WTC11 (cell line): ENCODE results near the gene FANCC. TPM values are rescaled to one million over a fixed set of nuclear protein-coding genes. Genes with fewer than 3 reads are reported as not detected.
A peak's percentile ranks its signal among the peaks of the same experiment; 100 is the strongest.

ENCODE experiments used
- ATAC-seq: fragments of 200-7000 bp; cut with Tn5 transposase; 2 replicates; pipeline ENCODE4 v1.10.0; 2021; ENCODE audit warnings: mild to moderate bottlenecking, moderate library complexity
- CTCF ChIA-PET: fragments of 300-600 bp; sonication (Branson Sonifier 250); formaldehyde crosslinking; loops from one replicate; lab custom pipeline; 2021; ENCODE audit warnings: antibody characterized with exemption; lab: Charles Lee
- POLR2A ChIA-PET: fragments of 350-600 bp; sonication (Branson Sonifier 250); formaldehyde crosslinking; loops from one replicate; lab custom pipeline; 2021; ENCODE audit warnings: antibody characterized with exemption; lab: Charles Lee
- DNase-seq: peaks from one replicate; pipeline ENCODE4 v3.0.0; 2021; ENCODE audit warnings: low spot score
- H3K27ac Mint-ChIP-seq: 2 replicates; pipeline ENCODE4 v1.8.0; 2021; ENCODE audit warnings: mixed read lengths
- H3K27me3 Mint-ChIP-seq: 2 replicates; pipeline ENCODE4 v1.8.0; 2021; ENCODE audit warnings: low read depth, mild to moderate bottlenecking, moderate library complexity, mixed read lengths
- H3K36me3 Mint-ChIP-seq: 2 replicates; pipeline ENCODE4 v1.8.0; 2021; ENCODE audit warnings: mixed read lengths
- H3K4me1 Mint-ChIP-seq: 2 replicates; pipeline ENCODE4 v1.8.0; 2022; ENCODE audit warnings: mixed read lengths
- H3K4me3 Mint-ChIP-seq: 2 replicates; pipeline ENCODE4 v1.8.0; 2021; ENCODE audit warnings: mild to moderate bottlenecking, moderate library complexity, mixed read lengths
- H3K9me3 Mint-ChIP-seq: 2 replicates; pipeline ENCODE4 v1.8.0; 2021; ENCODE audit warnings: mixed read lengths
- ATF2 ChIP-seq: sonication (generic); formaldehyde crosslinking; IDR thresholded peaks from 2 replicates; pipeline ENCODE4 v1.8.1; 2022; ENCODE audit warnings: low read depth, missing genetic modification reagents, borderline replicate concordance
- ATF3 ChIP-seq: sonication (generic); formaldehyde crosslinking; conservative IDR thresholded peaks from 2 replicates; pipeline ENCODE4 v1.8.1; 2022; ENCODE audit warnings: mild to moderate bottlenecking, missing genetic modification reagents
- CDX4 ChIP-seq: fragments of 250-450 bp; sonication (Bioruptor Pico); IDR thresholded peaks from 2 replicates; pipeline ENCODE4 v1.9.0; 2021; ENCODE audit warnings: moderate library complexity, mild to moderate bottlenecking, inconsistent platforms, borderline replicate concordance
- CREB1 ChIP-seq: sonication (generic); formaldehyde crosslinking; IDR thresholded peaks from 2 replicates; pipeline ENCODE4 v1.8.0; 2023; ENCODE audit warnings: mild to moderate bottlenecking, missing genetic modification reagents
- E2F1 ChIP-seq: sonication (generic); formaldehyde crosslinking; IDR thresholded peaks from 2 replicates; pipeline ENCODE4 v1.8.0; 2022; ENCODE audit warnings: mild to moderate bottlenecking, missing genetic modification reagents
- ERG ChIP-seq: fragments of 250-450 bp; sonication (Bioruptor Pico); IDR thresholded peaks from 2 replicates; pipeline ENCODE4 v1.8.0; 2021; ENCODE audit warnings: mild to moderate bottlenecking
- GTF2I ChIP-seq: fragments of 250-450 bp; sonication (Bioruptor Pico); conservative IDR thresholded peaks from 2 replicates; pipeline ENCODE4 v1.4.0; 2021; ENCODE audit warnings: mild to moderate bottlenecking
- HMGXB4 ChIP-seq: sonication (generic); formaldehyde crosslinking; IDR thresholded peaks from 2 replicates; pipeline ENCODE4 v1.8.1; 2023; ENCODE audit warnings: mild to moderate bottlenecking, moderate library complexity, missing genetic modification reagents
- NR3C1 ChIP-seq: sonication (generic); formaldehyde crosslinking; conservative IDR thresholded peaks from 2 replicates; pipeline ENCODE4 v1.8.1; 2023; ENCODE audit warnings: low read depth, mild to moderate bottlenecking, missing genetic modification reagents
- PRRX2 ChIP-seq: fragments of 250-450 bp; sonication (Bioruptor Pico); IDR thresholded peaks from 2 replicates; pipeline ENCODE4 v1.8.0; 2021; ENCODE audit warnings: mild to moderate bottlenecking
- RELA ChIP-seq: sonication (generic); formaldehyde crosslinking; IDR thresholded peaks from 2 replicates; pipeline ENCODE4 v1.8.1; 2022; ENCODE audit warnings: missing genetic modification reagents, mild to moderate bottlenecking, borderline replicate concordance
- TEAD4 ChIP-seq: sonication (generic); formaldehyde crosslinking; IDR thresholded peaks from 2 replicates; pipeline ENCODE4 v1.8.0; 2022; ENCODE audit warnings: mild to moderate bottlenecking, missing genetic modification reagents
- USF2 ChIP-seq: sonication (generic); formaldehyde crosslinking; IDR thresholded peaks from 2 replicates; pipeline ENCODE4 v1.8.1; 2023; ENCODE audit warnings: mild to moderate bottlenecking, missing genetic modification reagents, moderate library complexity
- ZBTB21 ChIP-seq: sonication (generic); formaldehyde crosslinking; IDR thresholded peaks from 2 replicates; pipeline ENCODE4 v1.8.1; 2023; ENCODE audit warnings: mild to moderate bottlenecking, missing genetic modification reagents, borderline replicate concordance
- ZMAT4 ChIP-seq: fragments of 250-450 bp; sonication (Bioruptor Pico); IDR thresholded peaks from 2 replicates; pipeline ENCODE4 v1.9.0; 2021; ENCODE audit warnings: mild to moderate bottlenecking
- ZNF219 ChIP-seq: sonication (generic); formaldehyde crosslinking; IDR thresholded peaks from 2 replicates; pipeline ENCODE4 v1.8.0; 2023; ENCODE audit warnings: missing genetic modification reagents, mild to moderate bottlenecking, borderline replicate concordance
- ZNF425 ChIP-seq: fragments of 250-450 bp; sonication (Bioruptor Pico); conservative IDR thresholded peaks from 2 replicates; pipeline ENCODE4 v1.9.0; 2021; ENCODE audit warnings: mild to moderate bottlenecking
- ZNF512 ChIP-seq: sonication (generic); formaldehyde crosslinking; IDR thresholded peaks from 2 replicates; pipeline ENCODE4 v1.8.1; 2022; ENCODE audit warnings: missing genetic modification reagents, borderline replicate concordance
- total RNA-seq: library from RNA; stranded (reverse); gene quantifications from 3 replicates; pipeline ENCODE4 v1.2.3, GENCODE V29; 2021

FANCC gene
- total RNA-seq, 1 experiment from 2014 or later, result 10.9 TPM

- TF ChIP-seq TEAD4 (CRISPR knock-in tag) (no peak), RELA (CRISPR knock-in tag) (no peak), HMGXB4 (no peak), USF2 (CRISPR knock-in tag) (no peak), ZNF425 (CRISPR knock-in tag) (no peak), CREB1 (CRISPR knock-in tag) (no peak), GTF2I (CRISPR knock-in tag) (no peak)
Observed at GRCh38 chr9:95363051-95363841, 45.7 kb upstream of the FANCC start (continued).

GRCh38 chr9:95360866-95361265 lies 43.4 kb upstream of the FANCC start:
- Mint-ChIP-seq H3K9me3 (no peaks in the 10 kb centered on the region), H3K27me3 (no peaks in the 10 kb centered on the region; the same call in 1 of the 2 replicates), H3K4me3 (no peak overlapping the region), H3K36me3 (no peaks in the 10 kb centered on the region), H3K27ac (no peak overlapping the region; the same call in 1 of the 2 replicates), H3K4me1 (peaks cover 15% of the 10 kb centered on the region)
- peak; percentile 69 for ATAC-seq
- CTCF ChIA-PET, result interaction anchor here (0.8 kb wide), 2 partner anchors 20 to 26 kb away, joined by 3 read pairs; no protein-coding TSS in a partner anchor
- no peak for DNase-seq
- POLR2A ChIA-PET, result no interaction called here
- TF ChIP-seq NR3C1 (no peak), PRRX2 (CRISPR knock-in tag) (no peak), ZNF219 (CRISPR knock-in tag) (no peak), ATF3 (no peak), ZBTB21 (CRISPR knock-in tag) (no peak), CDX4 (CRISPR knock-in tag) (no peak), ERG (CRISPR knock-in tag) (no peak)

- Mint-ChIP-seq H3K27me3 (no peaks in the 10 kb centered on the region), H3K9me3 (no peaks in the 10 kb centered on the region), H3K27ac (no peak overlapping the region), H3K36me3 (no peaks in the 10 kb centered on the region), H3K4me3 (no peak overlapping the region), H3K4me1 (peaks cover 3% of the 10 kb centered on the region; the same call in 1 of the 2 replicates)
- DNase-seq (no peak), ATAC-seq (no peak)
- POLR2A ChIA-PET, result no interaction called here
- CTCF ChIA-PET, result no interaction called here
- TF ChIP-seq E2F1, result no peak
- TF ChIP-seq USF2 (CRISPR knock-in tag), result no peak
- no peak for TF ChIP-seq ZNF512 (CRISPR knock-in tag)
- no peak for TF ChIP-seq ZMAT4
- no peak for TF ChIP-seq ATF2 (CRISPR knock-in tag)
Observed at GRCh38 chr9:95357316-95357715, 39.8 kb upstream of the FANCC start.
